Measurements from ENCODE around the gene PNMA6E.

The PNMA6E gene

GRCh38 chrX:153352858-153353257 lies 48.3 kb downstream of the PNMA6E start:
- ChIA-PET CTCF (no interaction called here), POLR2A (no interaction called here)
- H3K4me3 ChIP-seq (ENCODE audit: low read depth, low read length), result no peak overlapping the region
- no peak for TF ChIP-seq CTCF (IDR thresholded peaks at IDR 0.05; ENCODE audit: insufficient read depth, low read length, missing control alignments)
- DNase-seq (ENCODE audit: low read depth, low spot score), result no peak

- DNase-seq (ENCODE audit: low read depth, low spot score), result no peak
- TF ChIP-seq CTCF (IDR thresholded peaks at IDR 0.05; ENCODE audit: insufficient read depth, low read length, missing control alignments), result no peak
- ChIA-PET POLR2A (no interaction called here), CTCF (no interaction called here)
- H3K4me3 ChIP-seq (ENCODE audit: low read depth, low read length), result no peak overlapping the region
Measured at GRCh38 chrX:153351981-153352380, 49.2 kb downstream of the PNMA6E start.

- ChIA-PET POLR2A (no interaction called here), CTCF (no interaction called here)
- TF ChIP-seq CTCF (IDR thresholded peaks at IDR 0.05; ENCODE audit: insufficient read depth, low read length, missing control alignments), result no peak
- no peak overlapping the region for H3K4me3 ChIP-seq (ENCODE audit: low read depth, low read length)
- DNase-seq (ENCODE audit: low read depth, low spot score), result no peak
Measured at GRCh38 chrX:153349952-153350351, 51.2 kb downstream of the PNMA6E start.

GRCh38 chrX:153348421-153348820 lies 52.7 kb downstream of the PNMA6E start:
- ChIA-PET CTCF (no interaction called here), POLR2A (no interaction called here)
- no peak for TF ChIP-seq CTCF (IDR thresholded peaks at IDR 0.05; ENCODE audit: insufficient read depth, low read length, missing control alignments)
- no peak overlapping the region for H3K4me3 ChIP-seq (ENCODE audit: low read depth, low read length)
- no peak for DNase-seq (ENCODE audit: low read depth, low spot score)

- POLR2A ChIA-PET, result no interaction called here
- H3K4me3 ChIP-seq (ENCODE audit: low read depth, low read length), result no peak overlapping the region
- DNase-seq (ENCODE audit: low read depth, low spot score), result no peak
- TF ChIP-seq CTCF (IDR thresholded peaks at IDR 0.05; ENCODE audit: insufficient read depth, low read length, missing control alignments), result no peak
- CTCF ChIA-PET, result no interaction called here
Measured at GRCh38 chrX:153347530-153347929, 53.6 kb downstream of the PNMA6E start.

Measured in AG04449 (cell line).